Parathyroid adenoma (tissue), 2 donors: ENCODE data around the gene TC2N.
A peak's percentile ranks its signal among the peaks of the same experiment; 100 is the strongest.
"Not testable (repeated sequence)": the region's sequence is repeated elsewhere in the genome, so short reads cannot be mapped to it uniquely, and the experiment has no call there.

ENCODE experiments used
- H2AFZ ChIP-seq: fragments of 300-600 bp; sonication (generic); one replicate; pipeline ENCODE4 v1.7.0; 2017; ENCODE audit warnings: antibody characterized with exemption, mild to moderate bottlenecking
- H3K27ac ChIP-seq: fragments of 300-600 bp; sonication (generic); one replicate; pipeline ENCODE4 v1.7.0; 2017
- H3K27me3 ChIP-seq: fragments of 300-600 bp; sonication (generic); one replicate; pipeline ENCODE4 v1.7.0; 2017; ENCODE audit warnings: low read length; ENCODE audit not compliant: control insufficient read depth, insufficient read depth
- H3K36me3 ChIP-seq: fragments of 300-600 bp; sonication (generic); one replicate; pipeline ENCODE4 v1.7.0; 2017; ENCODE audit warnings: low read length; ENCODE audit not compliant: control insufficient read depth, insufficient read depth
- H3K4me1 ChIP-seq: fragments of 300-600 bp; sonication (generic); one replicate; pipeline ENCODE4 v1.7.0; 2017; ENCODE audit warnings: control low read depth
- H3K4me2 ChIP-seq: fragments of 300-600 bp; sonication (generic); one replicate; pipeline ENCODE4 v1.7.0; 2017; ENCODE audit warnings: low read length
- H3K4me3 ChIP-seq: fragments of 300-600 bp; sonication (generic); one replicate; pipeline ENCODE4 v1.7.0; 2017; ENCODE audit warnings: low read depth, low read length
- H3K79me2 ChIP-seq: fragments of 300-600 bp; sonication (generic); one replicate; pipeline ENCODE4 v1.7.0; 2017; ENCODE audit warnings: control low read depth
- H3K9ac ChIP-seq: fragments of 300-600 bp; sonication (generic); one replicate; pipeline ENCODE4 v1.7.0; 2017; ENCODE audit warnings: mild to moderate bottlenecking
- H3K9me3 ChIP-seq: fragments of 300-600 bp; sonication (generic); one replicate; pipeline ENCODE4 v1.7.0; 2017; ENCODE audit warnings: low read length; ENCODE audit not compliant: control insufficient read depth
- CTCF ChIP-seq: fragments of 300-600 bp; sonication (generic); IDR thresholded peaks from one replicate; pipeline ENCODE4 v1.7.0; 2017; ENCODE audit warnings: antibody characterized with exemption, mild to moderate bottlenecking
- donor health status: primary hyperparathyroidism.

The TC2N gene

GRCh38 chr14:91872011-91872501 is 4.7 kb upstream of the TC2N start:
- H3K4me1 ChIP-seq, result peaks cover 6% of the 10 kb centered on the region
- peak overlapping the region; percentile 5 for H3K27ac ChIP-seq
- H3K4me3 ChIP-seq, result no peak overlapping the region

DNA sequence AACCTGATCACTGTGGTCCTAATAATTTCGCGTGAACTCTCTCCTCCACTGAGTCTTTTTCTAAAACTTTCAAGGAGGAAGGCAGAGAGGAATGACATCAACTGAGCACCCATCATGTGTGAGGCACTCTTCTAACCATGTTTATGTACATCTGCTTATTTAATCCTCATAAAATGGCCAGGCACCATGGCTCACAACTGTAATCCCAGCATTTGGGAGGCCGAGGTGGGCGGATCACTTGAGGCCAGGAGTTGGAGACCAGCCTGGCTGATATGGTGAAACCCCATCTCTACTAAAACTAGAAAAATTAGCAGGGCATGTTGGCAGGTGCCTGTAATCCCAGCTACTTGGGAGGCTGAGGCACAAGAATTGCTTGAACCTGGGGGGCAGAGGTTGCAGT is 4.1 kb upstream of the TC2N start:
- not testable (repeated sequence) for H3K27me3 ChIP-seq, H3K9me3 ChIP-seq, H2AFZ ChIP-seq, H3K36me3 ChIP-seq, H3K4me1 ChIP-seq, H3K27ac ChIP-seq, H3K79me2 ChIP-seq, H3K4me2 ChIP-seq, H3K4me3 ChIP-seq, H3K9ac ChIP-seq

More at GRCh38 chr14:91872011-91872501, 4.7 kb upstream of the TC2N start:
- no peak for TF ChIP-seq CTCF
- H3K36me3 ChIP-seq, result no peaks in the 10 kb centered on the region
- no peaks in the 10 kb centered on the region for H3K27me3 ChIP-seq
- H2AFZ ChIP-seq, result peak overlapping the region; percentile 39
- H3K79me2 ChIP-seq, result no peaks in the 10 kb centered on the region
- no peak overlapping the region for H3K4me2 ChIP-seq
- H3K9ac ChIP-seq, result no peak overlapping the region
- no peaks in the 10 kb centered on the region for H3K9me3 ChIP-seq

DNA sequence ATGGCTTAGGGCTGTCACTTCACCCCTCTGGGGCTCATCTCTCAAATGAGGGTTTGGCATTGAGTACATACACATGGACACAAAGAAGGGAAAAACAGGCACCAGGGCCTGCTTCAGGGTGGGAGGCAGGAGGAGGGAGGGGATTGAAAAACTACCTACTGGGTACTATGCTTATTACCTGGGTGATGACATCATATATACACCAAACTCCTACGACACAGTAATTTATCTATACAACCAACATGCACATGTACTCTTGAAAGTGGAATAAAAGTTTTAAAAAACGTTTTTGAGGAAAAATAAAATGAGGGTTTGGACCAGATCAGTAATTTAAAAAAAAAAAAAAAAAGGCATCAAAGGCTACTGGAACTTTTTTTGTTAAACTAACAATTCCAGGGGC is 3.6 kb upstream of the TC2N start:
- no peak for TF ChIP-seq CTCF
- Histone ChIP-seq H3K9ac (no peak overlapping the region), H3K4me2 (no peak overlapping the region), H3K9me3 (no peaks in the 10 kb centered on the region), H3K4me1 (peaks cover 6% of the 10 kb centered on the region), H3K4me3 (no peak overlapping the region), H3K36me3 (no peaks in the 10 kb centered on the region), H2AFZ (no peak overlapping the region), H3K79me2 (no peaks in the 10 kb centered on the region), H3K27ac (no peak overlapping the region), H3K27me3 (no peaks in the 10 kb centered on the region)

- peaks cover 6% of the 10 kb centered on the region for H3K4me1 ChIP-seq
- no peak overlapping the region for H3K9ac ChIP-seq
- H2AFZ ChIP-seq, result no peak overlapping the region
- TF ChIP-seq CTCF, result no peak
- H3K27me3 ChIP-seq, result no peaks in the 10 kb centered on the region
- H3K4me2 ChIP-seq, result no peak overlapping the region
- no peaks in the 10 kb centered on the region for H3K36me3 ChIP-seq
- no peak overlapping the region for H3K27ac ChIP-seq
- H3K9me3 ChIP-seq, result no peaks in the 10 kb centered on the region
- no peak overlapping the region for H3K4me3 ChIP-seq
- no peaks in the 10 kb centered on the region for H3K79me2 ChIP-seq
Measured at GRCh38 chr14:91870001-91870400, 2.7 kb upstream of the TC2N start.

DNA sequence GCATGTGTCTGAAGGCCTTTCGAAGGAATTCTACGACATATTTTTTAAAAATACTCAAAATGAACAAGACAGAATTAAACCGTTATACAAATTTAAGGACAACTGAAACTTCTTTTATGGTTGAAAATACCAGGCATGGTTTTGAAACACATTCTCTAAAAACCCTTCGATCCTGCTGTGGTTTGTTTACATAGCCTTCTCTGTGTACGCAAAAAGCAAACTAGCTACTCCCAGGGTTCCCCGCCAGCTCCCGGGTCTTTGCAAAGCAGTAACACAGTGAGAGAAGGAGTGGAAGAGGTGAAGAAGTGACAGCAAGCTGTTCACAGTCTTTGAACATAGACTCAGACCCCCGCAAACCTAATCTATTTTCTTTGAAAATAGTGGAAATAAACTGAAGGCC is 2.2 kb upstream of the TC2N start:
- no peak overlapping the region for H3K9ac ChIP-seq
- H3K4me2 ChIP-seq, result no peak overlapping the region
- no peak overlapping the region for H3K27ac ChIP-seq
- TF ChIP-seq CTCF, result no peak
- H2AFZ ChIP-seq, result no peak overlapping the region
- H3K4me1 ChIP-seq, result peaks cover 6% of the 10 kb centered on the region
- no peaks in the 10 kb centered on the region for H3K27me3 ChIP-seq
- no peaks in the 10 kb centered on the region for H3K79me2 ChIP-seq
- no peaks in the 10 kb centered on the region for H3K9me3 ChIP-seq
- no peaks in the 10 kb centered on the region for H3K36me3 ChIP-seq
- no peak overlapping the region for H3K4me3 ChIP-seq
